ENCODE results near the gene RAN. TPM values are rescaled to one million over a fixed set of nuclear protein-coding genes. Genes with fewer than 3 reads are reported as not detected.

Gene RAN
- total and polyA plus RNA-seq, 7 experiments from 2014 or later, result 255 to 925 (median 287) TPM

- CTCF ChIA-PET, result interaction anchor here (0.5 kb wide), 1 partner anchor 17 kb away, joined by 3 read pairs; no protein-coding TSS in a partner anchor
- H3K27me3 ChIP-seq (ENCODE audit: control insufficient read depth in 2 of 2, insufficient read depth in 2 of 2, low read length in 2 of 2), result peaks cover 0 to 5% of the 10 kb centered on the region in 2 donors
- no peak for ATAC-seq
- no peak overlapping the region for H3K27ac ChIP-seq (ENCODE audit: low read depth, low read length)
- no peaks in the 10 kb centered on the region for H3K36me3 ChIP-seq (ENCODE audit: control insufficient read depth in 2 of 3, insufficient read depth in 3 of 3, low read length in 3 of 3)
- no peaks in the 10 kb centered on the region for H3K4me1 ChIP-seq (ENCODE audit: control insufficient read depth in 2 of 2, insufficient read depth in 2 of 2, low read length in 2 of 2)
- peaks cover 40 to 71% (median 52%) of the 10 kb centered on the region in 5 donors for H3K27me3 Mint-ChIP-seq
- POLR2A ChIA-PET, result no interaction called here
- peaks cover 0 to 10% (median 0%) of the 10 kb centered on the region in 11 donors for H3K9me3 Mint-ChIP-seq
- no peaks in the 10 kb centered on the region for H3K4me1 Mint-ChIP-seq
- no peaks in the 10 kb centered on the region for H3K9me3 ChIP-seq (ENCODE audit: control insufficient read depth in 2 of 3, low read length in 3 of 3)
- intact Hi-C loops (cut with micrococcal nuclease), result loop anchor here in 1 of 2 donors (5.0 kb wide), 1 partner anchor 215 kb away; no protein-coding TSS in a partner anchor
- H3K4me3 ChIP-seq (ENCODE audit: low read length), result no peak overlapping the region
- no peak overlapping the region for H3K27ac Mint-ChIP-seq
- DNase-seq, result no peak
- H3K36me3 Mint-ChIP-seq, result peaks cover 0 to 6% (median 0%) of the 10 kb centered on the region in 5 donors
- H3K4me3 Mint-ChIP-seq, result no peak overlapping the region
These were observed 45.7 kb downstream of the RAN start for GRCh38 chr12:130917607-130918006.

- ChIA-PET POLR2A (no interaction called here), CTCF (no interaction called here)
- Mint-ChIP-seq H3K27me3 (peaks cover 35 to 65% (median 52%) of the 10 kb centered on the region in 5 donors), H3K4me3 (no peak overlapping the region), H3K4me1 (no peaks in the 10 kb centered on the region), H3K36me3 (peaks cover 0 to 6% (median 0%) of the 10 kb centered on the region in 5 donors), H3K27ac (no peak overlapping the region), H3K9me3 (peaks cover 0 to 10% (median 0%) of the 10 kb centered on the region in 11 donors)
- H3K9me3 ChIP-seq (ENCODE audit: control insufficient read depth in 2 of 3, low read length in 3 of 3), result no peaks in the 10 kb centered on the region
- no peak overlapping the region for H3K27ac ChIP-seq (ENCODE audit: low read depth, low read length)
- H3K4me1 ChIP-seq (ENCODE audit: control insufficient read depth in 2 of 2, insufficient read depth in 2 of 2, low read length in 2 of 2), result no peaks in the 10 kb centered on the region
- peaks cover 0 to 5% of the 10 kb centered on the region in 2 donors for H3K27me3 ChIP-seq (ENCODE audit: control insufficient read depth in 2 of 2, insufficient read depth in 2 of 2, low read length in 2 of 2)
- no peaks in the 10 kb centered on the region for H3K36me3 ChIP-seq (ENCODE audit: control insufficient read depth in 2 of 3, insufficient read depth in 3 of 3, low read length in 3 of 3)
- ATAC-seq, result no peak
- no peak for DNase-seq
- intact Hi-C loops (cut with micrococcal nuclease), result loop anchor here in 1 of 2 donors (5.0 kb wide), 1 partner anchor 213 kb away; no protein-coding TSS in a partner anchor
- H3K4me3 ChIP-seq (ENCODE audit: low read length), result no peak overlapping the region
These were observed 47.2 kb downstream of the RAN start for GRCh38 chr12:130919086-130919485.

- Mint-ChIP-seq H3K27me3 (peaks cover 30 to 65% (median 46%) of the 10 kb centered on the region in 5 donors), H3K27ac (no peak overlapping the region), H3K9me3 (peaks cover 0 to 10% (median 0%) of the 10 kb centered on the region in 11 donors), H3K4me3 (no peak overlapping the region), H3K36me3 (peaks cover 0 to 6% (median 0%) of the 10 kb centered on the region in 5 donors), H3K4me1 (no peaks in the 10 kb centered on the region)
- peaks cover 0 to 5% of the 10 kb centered on the region in 2 donors for H3K27me3 ChIP-seq (ENCODE audit: control insufficient read depth in 2 of 2, insufficient read depth in 2 of 2, low read length in 2 of 2)
- no peak overlapping the region for H3K4me3 ChIP-seq (ENCODE audit: low read length)
- H3K4me1 ChIP-seq (ENCODE audit: control insufficient read depth in 2 of 2, insufficient read depth in 2 of 2, low read length in 2 of 2), result no peaks in the 10 kb centered on the region
- ATAC-seq, result no peak
- H3K9me3 ChIP-seq (ENCODE audit: control insufficient read depth in 2 of 3, low read length in 3 of 3), result no peaks in the 10 kb centered on the region
- intact Hi-C loops (cut with micrococcal nuclease), result no loop called here
- no peaks in the 10 kb centered on the region for H3K36me3 ChIP-seq (ENCODE audit: control insufficient read depth in 2 of 3, insufficient read depth in 3 of 3, low read length in 3 of 3)
- DNase-seq, result no peak
- H3K27ac ChIP-seq (ENCODE audit: low read depth, low read length), result no peak overlapping the region
- POLR2A ChIA-PET, result no interaction called here
- CTCF ChIA-PET, result no interaction called here
These were observed 48.3 kb downstream of the RAN start for GRCh38 chr12:130920119-130920703.

GRCh38 chr12:130920723-130921381 lies 49.0 kb downstream of the RAN start:
- Histone ChIP-seq H3K36me3 (ENCODE audit: control insufficient read depth in 2 of 3, insufficient read depth in 3 of 3, low read length in 3 of 3) (no peaks in the 10 kb centered on the region), H3K4me1 (ENCODE audit: control insufficient read depth in 2 of 2, insufficient read depth in 2 of 2, low read length in 2 of 2) (no peaks in the 10 kb centered on the region), H3K9me3 (ENCODE audit: control insufficient read depth in 2 of 3, low read length in 3 of 3) (no peaks in the 10 kb centered on the region), H3K27ac (ENCODE audit: low read depth, low read length) (no peak overlapping the region), H3K27me3 (ENCODE audit: control insufficient read depth in 2 of 2, insufficient read depth in 2 of 2, low read length in 2 of 2) (peaks cover 0 to 4% of the 10 kb centered on the region in 2 donors), H3K4me3 (ENCODE audit: low read length) (no peak overlapping the region)
- peaks cover 0 to 10% (median 0%) of the 10 kb centered on the region in 11 donors for H3K9me3 Mint-ChIP-seq
- H3K4me3 Mint-ChIP-seq, result no peak overlapping the region
- ATAC-seq (no peak), DNase-seq (no peak)
- H3K27ac Mint-ChIP-seq, result no peak overlapping the region
- peaks cover 0 to 6% (median 0%) of the 10 kb centered on the region in 5 donors for H3K36me3 Mint-ChIP-seq
- peaks cover 25 to 66% (median 53%) of the 10 kb centered on the region in 5 donors for H3K27me3 Mint-ChIP-seq
- H3K4me1 Mint-ChIP-seq, result no peaks in the 10 kb centered on the region
- POLR2A ChIA-PET, result no interaction called here
- CTCF ChIA-PET, result no interaction called here
- intact Hi-C loops (cut with micrococcal nuclease), result no loop called here

GRCh38 chr12:130922511-130922953 lies 50.7 kb downstream of the RAN start:
- Histone ChIP-seq H3K27ac (ENCODE audit: low read depth, low read length) (no peak overlapping the region), H3K4me1 (ENCODE audit: control insufficient read depth in 2 of 2, insufficient read depth in 2 of 2, low read length in 2 of 2) (no peaks in the 10 kb centered on the region), H3K4me3 (ENCODE audit: low read length) (no peak overlapping the region), H3K9me3 (ENCODE audit: control insufficient read depth in 2 of 3, low read length in 3 of 3) (no peaks in the 10 kb centered on the region), H3K36me3 (ENCODE audit: control insufficient read depth in 2 of 3, insufficient read depth in 3 of 3, low read length in 3 of 3) (no peaks in the 10 kb centered on the region), H3K27me3 (ENCODE audit: control insufficient read depth in 2 of 2, insufficient read depth in 2 of 2, low read length in 2 of 2) (no peaks in the 10 kb centered on the region)
- intact Hi-C loops (cut with micrococcal nuclease), result no loop called here
- Mint-ChIP-seq H3K4me1 (no peaks in the 10 kb centered on the region), H3K27me3 (peaks cover 10 to 63% (median 45%) of the 10 kb centered on the region in 5 donors), H3K4me3 (no peak overlapping the region), H3K9me3 (peaks cover 0 to 10% (median 0%) of the 10 kb centered on the region in 11 donors), H3K27ac (no peak overlapping the region), H3K36me3 (no peaks in the 10 kb centered on the region)
- CTCF ChIA-PET, result no interaction called here
- no peak for ATAC-seq
- POLR2A ChIA-PET, result no interaction called here
- no peak for DNase-seq

- POLR2A ChIA-PET, result no interaction called here
- H3K36me3 Mint-ChIP-seq, result no peaks in the 10 kb centered on the region
- Histone ChIP-seq H3K9me3 (ENCODE audit: control insufficient read depth in 2 of 3, low read length in 3 of 3) (no peaks in the 10 kb centered on the region), H3K36me3 (ENCODE audit: control insufficient read depth in 2 of 3, insufficient read depth in 3 of 3, low read length in 3 of 3) (no peaks in the 10 kb centered on the region), H3K4me3 (ENCODE audit: low read length) (no peak overlapping the region), H3K27ac (ENCODE audit: low read depth, low read length) (no peak overlapping the region), H3K4me1 (ENCODE audit: control insufficient read depth in 2 of 2, insufficient read depth in 2 of 2, low read length in 2 of 2) (no peaks in the 10 kb centered on the region), H3K27me3 (ENCODE audit: control insufficient read depth in 2 of 2, insufficient read depth in 2 of 2, low read length in 2 of 2) (peaks cover 0 to 1% of the 10 kb centered on the region in 2 donors)
- H3K4me3 Mint-ChIP-seq, result no peak overlapping the region
- CTCF ChIA-PET, result no interaction called here
- peaks cover 10 to 64% (median 30%) of the 10 kb centered on the region in 5 donors for H3K27me3 Mint-ChIP-seq
- DNase-seq (no peak), ATAC-seq (no peak)
- no peak overlapping the region for H3K27ac Mint-ChIP-seq
- no peaks in the 10 kb centered on the region for H3K4me1 Mint-ChIP-seq
- H3K9me3 Mint-ChIP-seq, result peaks cover 0 to 10% (median 0%) of the 10 kb centered on the region in 11 donors
- intact Hi-C loops (cut with micrococcal nuclease), result no loop called here
These were observed 53.2 kb downstream of the RAN start for GRCh38 chr12:130924966-130925665.

Data from naive thymus-derived CD4-positive, alpha-beta T cell (primary cell).